ENCODE measurements around the gene LRFN2. TPM values are rescaled to one million over a fixed set of nuclear protein-coding genes. Genes with fewer than 3 reads are reported as not detected.

The LRFN2 gene
- total and polyA plus RNA-seq, 4 donors = under 0.01 to 0.01 TPM; not detected in 2

DNA sequence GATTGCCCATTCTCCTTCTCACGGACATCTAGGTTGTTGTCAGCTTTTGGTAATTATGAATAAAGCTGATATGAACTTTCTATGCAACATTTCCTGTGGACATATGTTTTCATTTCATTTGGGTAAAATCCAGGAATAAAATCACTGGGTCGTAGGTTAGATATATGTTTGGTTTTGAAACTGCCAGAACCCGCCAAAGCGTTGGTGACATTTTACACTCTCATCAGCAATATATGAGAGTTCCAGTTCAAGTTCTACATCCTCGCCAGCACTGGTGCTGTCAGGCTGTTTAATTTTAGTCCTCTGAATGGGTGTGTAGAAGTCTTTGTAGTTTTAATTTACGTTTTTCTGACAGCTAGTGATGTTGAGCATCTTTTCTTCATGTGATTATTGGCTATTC, 27.5 kb upstream of the LRFN2 start (continued):
- TF ChIP-seq, protein P1, sequence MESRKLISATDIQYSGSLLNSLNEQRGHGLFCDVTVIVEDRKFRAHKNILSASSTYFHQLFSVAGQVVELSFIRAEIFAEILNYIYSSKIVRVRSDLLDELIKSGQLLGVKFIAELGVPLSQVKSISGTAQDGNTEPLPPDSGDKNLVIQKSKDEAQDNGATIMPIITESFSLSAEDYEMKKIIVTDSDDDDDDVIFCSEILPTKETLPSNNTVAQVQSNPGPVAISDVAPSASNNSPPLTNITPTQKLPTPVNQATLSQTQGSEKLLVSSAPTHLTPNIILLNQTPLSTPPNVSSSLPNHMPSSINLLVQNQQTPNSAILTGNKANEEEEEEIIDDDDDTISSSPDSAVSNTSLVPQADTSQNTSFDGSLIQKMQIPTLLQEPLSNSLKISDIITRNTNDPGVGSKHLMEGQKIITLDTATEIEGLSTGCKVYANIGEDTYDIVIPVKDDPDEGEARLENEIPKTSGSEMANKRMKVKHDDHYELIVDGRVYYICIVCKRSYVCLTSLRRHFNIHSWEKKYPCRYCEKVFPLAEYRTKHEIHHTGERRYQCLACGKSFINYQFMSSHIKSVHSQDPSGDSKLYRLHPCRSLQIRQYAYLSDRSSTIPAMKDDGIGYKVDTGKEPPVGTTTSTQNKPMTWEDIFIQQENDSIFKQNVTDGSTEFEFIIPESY (IDR thresholded peaks at IDR 0.05) = no peak
- TF ChIP-seq RAD21 (IDR thresholded peaks at IDR 0.05) (no peak), EGR1 (IDR thresholded peaks at IDR 0.05; ENCODE audit: low read depth in 2 of 2) (no peak), HNF4A (conservative IDR thresholded peaks at IDR 0.05) (no peak), YY1 (IDR thresholded peaks at IDR 0.05) (no peak), TAF1 (conservative IDR thresholded peaks at IDR 0.05) (no peak)
- TF ChIP-seq, protein P2, sequence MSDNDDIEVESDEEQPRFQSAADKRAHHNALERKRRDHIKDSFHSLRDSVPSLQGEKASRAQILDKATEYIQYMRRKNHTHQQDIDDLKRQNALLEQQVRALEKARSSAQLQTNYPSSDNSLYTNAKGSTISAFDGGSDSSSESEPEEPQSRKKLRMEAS (IDR thresholded peaks at IDR 0.05) = no peak
- TF ChIP-seq, protein P3, sequence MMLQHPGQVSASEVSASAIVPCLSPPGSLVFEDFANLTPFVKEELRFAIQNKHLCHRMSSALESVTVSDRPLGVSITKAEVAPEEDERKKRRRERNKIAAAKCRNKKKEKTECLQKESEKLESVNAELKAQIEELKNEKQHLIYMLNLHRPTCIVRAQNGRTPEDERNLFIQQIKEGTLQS (IDR thresholded peaks at IDR 0.05) = no peak

DNA sequence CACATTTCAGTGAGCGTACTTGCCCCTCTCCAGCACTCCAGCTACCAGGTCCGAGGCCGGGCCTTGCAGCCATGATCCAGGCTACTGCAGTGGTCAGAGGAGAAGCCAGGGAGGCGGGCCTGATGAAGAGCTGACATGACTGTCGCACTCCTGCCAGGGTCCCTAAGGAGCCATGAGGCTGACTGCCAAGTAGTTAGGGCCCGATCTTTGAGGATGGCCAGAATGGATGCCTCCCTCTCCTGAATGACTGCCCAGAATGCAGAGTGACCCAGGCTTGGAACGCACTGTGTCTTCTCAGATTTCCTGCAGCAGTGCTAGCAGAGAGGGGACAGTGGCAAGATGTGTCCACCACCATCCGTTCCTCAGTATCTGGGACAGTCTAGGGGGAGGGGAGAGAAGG, 24.7 kb upstream of the LRFN2 start:
- Histone ChIP-seq H3K4me1 (ENCODE audit: control insufficient read depth in 4 of 4, insufficient read depth in 4 of 4, low read length in 3 of 4) (no peaks in the 10 kb centered on the region), H3K36me3 (ENCODE audit: control insufficient read depth in 4 of 4, insufficient read depth in 3 of 4, low read depth in 1 of 4, low read length in 3 of 4) (no peaks in the 10 kb centered on the region), H3K27me3 (ENCODE audit: control insufficient read depth in 4 of 4, insufficient read depth in 4 of 4, low read length in 3 of 4) (peaks cover 0 to 2% (median 0%) of the 10 kb centered on the region in 4 donors), H3K9me3 (ENCODE audit: control insufficient read depth in 4 of 4, low read length in 3 of 4) (no peaks in the 10 kb centered on the region), H3K4me3 (ENCODE audit: low read depth in 1 of 3, low read length in 3 of 3) (no peak overlapping the region), H3K27ac (ENCODE audit: low read depth in 1 of 2, low read length in 2 of 2) (no peak overlapping the region), H3K9ac (ENCODE audit: low read depth in 1 of 2, low read length in 2 of 2) (no peak overlapping the region)
- no peak for DNase-seq (ENCODE audit: low spot score)
- WGBS = 73% methylated on average over 8 of the region's 8 CpGs
- TF ChIP-seq, protein P2 (IDR thresholded peaks at IDR 0.05) = no peak
- TF ChIP-seq EGR1 (IDR thresholded peaks at IDR 0.05; ENCODE audit: low read depth in 2 of 2) (no peak), HNF4G (IDR thresholded peaks at IDR 0.05) (no peak), RXRA (IDR thresholded peaks at IDR 0.05) (no peak), SP1 (IDR thresholded peaks at IDR 0.05) (no peak), NR2F2 (IDR thresholded peaks at IDR 0.05) (no peak), JUND (IDR thresholded peaks at IDR 0.05) (no peak), TAF1 (conservative IDR thresholded peaks at IDR 0.05) (no peak)
- TF ChIP-seq, protein P4, sequence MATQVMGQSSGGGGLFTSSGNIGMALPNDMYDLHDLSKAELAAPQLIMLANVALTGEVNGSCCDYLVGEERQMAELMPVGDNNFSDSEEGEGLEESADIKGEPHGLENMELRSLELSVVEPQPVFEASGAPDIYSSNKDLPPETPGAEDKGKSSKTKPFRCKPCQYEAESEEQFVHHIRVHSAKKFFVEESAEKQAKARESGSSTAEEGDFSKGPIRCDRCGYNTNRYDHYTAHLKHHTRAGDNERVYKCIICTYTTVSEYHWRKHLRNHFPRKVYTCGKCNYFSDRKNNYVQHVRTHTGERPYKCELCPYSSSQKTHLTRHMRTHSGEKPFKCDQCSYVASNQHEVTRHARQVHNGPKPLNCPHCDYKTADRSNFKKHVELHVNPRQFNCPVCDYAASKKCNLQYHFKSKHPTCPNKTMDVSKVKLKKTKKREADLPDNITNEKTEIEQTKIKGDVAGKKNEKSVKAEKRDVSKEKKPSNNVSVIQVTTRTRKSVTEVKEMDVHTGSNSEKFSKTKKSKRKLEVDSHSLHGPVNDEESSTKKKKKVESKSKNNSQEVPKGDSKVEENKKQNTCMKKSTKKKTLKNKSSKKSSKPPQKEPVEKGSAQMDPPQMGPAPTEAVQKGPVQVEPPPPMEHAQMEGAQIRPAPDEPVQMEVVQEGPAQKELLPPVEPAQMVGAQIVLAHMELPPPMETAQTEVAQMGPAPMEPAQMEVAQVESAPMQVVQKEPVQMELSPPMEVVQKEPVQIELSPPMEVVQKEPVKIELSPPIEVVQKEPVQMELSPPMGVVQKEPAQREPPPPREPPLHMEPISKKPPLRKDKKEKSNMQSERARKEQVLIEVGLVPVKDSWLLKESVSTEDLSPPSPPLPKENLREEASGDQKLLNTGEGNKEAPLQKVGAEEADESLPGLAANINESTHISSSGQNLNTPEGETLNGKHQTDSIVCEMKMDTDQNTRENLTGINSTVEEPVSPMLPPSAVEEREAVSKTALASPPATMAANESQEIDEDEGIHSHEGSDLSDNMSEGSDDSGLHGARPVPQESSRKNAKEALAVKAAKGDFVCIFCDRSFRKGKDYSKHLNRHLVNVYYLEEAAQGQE (IDR thresholded peaks at IDR 0.05) = no peak
- TF ChIP-seq, protein P1 (IDR thresholded peaks at IDR 0.05) = no peak
